ENCODE results near the gene DLG3.
"Not testable (repeated sequence)": the region's sequence is repeated elsewhere in the genome, so short reads cannot be mapped to it uniquely, and the experiment has no call there.

DLG3 gene

DNA sequence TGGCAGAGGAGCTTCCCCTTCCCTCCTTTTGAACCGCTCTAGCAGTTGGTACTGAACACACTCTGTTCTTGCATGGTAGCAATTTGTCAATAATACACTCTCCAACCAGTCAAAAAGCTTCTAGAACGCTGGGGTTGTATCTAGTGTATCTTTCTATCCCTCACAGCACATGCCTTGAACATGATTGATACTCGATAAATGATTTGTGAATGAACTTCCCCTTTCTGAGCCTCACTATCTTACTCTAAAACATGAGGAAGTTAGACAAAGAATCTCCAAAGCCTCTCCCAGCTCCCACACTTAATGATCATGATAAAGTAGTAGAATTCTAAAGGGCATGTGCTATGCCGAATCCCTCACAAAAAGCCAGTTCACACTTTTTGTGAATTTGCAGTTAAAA is 64.4 kb downstream of the DLG3 start:
- in situ Hi-C loops (cut with HindIII; ENCODE audit: low sequenced_read_pairs), result no loop called here

DNA sequence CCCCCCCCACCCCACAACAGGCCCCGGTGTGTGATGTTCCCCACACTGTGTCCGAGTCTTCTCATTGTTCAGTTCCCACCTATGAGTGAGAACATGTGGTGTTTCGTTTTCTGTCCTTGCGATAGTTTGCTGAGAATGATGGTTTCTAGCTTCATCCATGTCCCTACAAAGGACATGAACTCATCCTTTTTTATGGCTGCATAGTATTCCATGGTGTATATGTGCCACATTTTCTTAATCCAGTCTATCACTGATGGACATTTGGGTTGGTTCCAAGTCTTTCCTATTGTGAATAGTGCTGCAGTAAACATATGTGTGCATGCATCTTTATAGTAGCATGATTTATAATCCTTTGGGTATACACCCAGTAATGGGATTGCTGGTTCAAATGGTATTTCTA is 70.6 kb downstream of the DLG3 start:
- in situ Hi-C loops (cut with HindIII; ENCODE audit: low sequenced_read_pairs), result not testable (repeated sequence)

DNA sequence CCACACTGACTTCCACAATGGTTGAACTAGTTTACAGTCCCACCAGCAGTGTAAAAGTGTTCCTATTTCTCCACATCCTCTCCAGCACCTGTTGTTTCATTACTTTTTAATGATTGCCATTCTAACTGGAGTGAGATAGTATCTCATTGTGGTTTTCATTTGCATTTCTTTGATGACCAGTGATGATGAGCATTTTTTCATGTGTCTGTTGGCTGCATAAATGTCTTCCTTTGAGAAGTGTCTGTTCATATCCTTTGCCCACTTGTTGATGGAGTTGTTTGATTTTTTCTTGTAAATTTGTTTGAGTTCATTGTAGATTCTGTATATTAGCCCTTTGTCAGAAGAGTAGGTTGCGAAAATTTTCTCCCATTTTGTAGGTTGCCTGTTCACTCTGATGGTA is 71.1 kb downstream of the DLG3 start:
- in situ Hi-C loops (cut with HindIII; ENCODE audit: low sequenced_read_pairs), result not testable (repeated sequence)

- in situ Hi-C loops (cut with HindIII; ENCODE audit: low sequenced_read_pairs), result no loop called here
These were observed 81.1 kb downstream of the DLG3 start for GRCh38 chrX:70525733-70526132.

DNA sequence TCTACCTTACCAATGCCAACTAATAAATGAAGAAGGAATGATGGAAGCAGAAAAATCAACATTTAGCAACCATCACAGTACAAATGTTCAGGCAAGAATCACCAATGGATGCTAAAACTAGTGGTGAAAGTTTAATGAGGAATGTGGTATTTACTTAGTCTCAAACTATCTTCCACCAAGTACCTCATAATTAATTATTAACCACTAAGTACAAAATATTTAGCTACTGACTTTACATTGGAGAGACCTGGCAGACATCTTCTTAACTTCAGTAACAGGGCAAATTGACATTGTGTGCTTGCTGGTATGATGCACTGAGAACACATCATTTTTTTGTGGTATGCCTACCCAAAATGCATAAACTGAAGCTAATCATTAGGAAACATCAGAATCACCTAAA is 82.4 kb downstream of the DLG3 start:
- in situ Hi-C loops (cut with HindIII; ENCODE audit: low sequenced_read_pairs), result no loop called here

DNA sequence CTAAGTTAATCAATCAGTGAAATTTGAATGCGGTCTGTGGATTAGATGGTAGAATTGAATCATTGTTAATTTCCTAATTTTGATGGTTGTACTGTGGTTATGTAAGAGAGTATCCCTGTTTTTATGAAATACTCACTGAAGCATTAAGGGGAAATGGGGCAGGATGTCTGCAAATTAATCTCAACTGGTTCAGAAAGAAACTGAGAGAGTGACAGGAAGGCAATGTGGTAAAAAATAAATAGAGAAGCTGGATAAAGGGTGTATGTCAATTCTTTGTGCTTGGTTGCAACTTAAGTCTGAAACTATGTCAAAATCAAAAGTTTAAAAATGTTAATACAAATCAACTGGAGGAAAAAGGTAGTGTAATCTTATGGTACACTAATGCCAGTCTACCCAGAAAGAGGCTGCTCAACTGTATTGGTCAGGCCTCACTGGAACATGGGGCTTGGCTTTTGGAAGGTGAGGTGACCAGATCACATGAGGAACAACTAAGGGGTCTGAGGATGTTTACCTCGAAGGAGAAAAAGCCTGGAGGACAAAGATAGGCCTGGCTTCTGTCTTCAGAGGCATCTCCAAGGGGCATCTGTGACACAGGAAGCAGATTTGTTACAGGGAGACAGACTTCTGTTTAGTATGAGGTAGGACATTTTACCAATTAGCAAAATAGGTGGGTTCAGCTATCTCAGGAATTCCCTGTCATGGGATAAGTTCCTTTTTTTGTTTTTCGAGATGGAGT is 83.1 kb downstream of the DLG3 start:
- in situ Hi-C loops (cut with HindIII; ENCODE audit: low sequenced_read_pairs), result no loop called here

DNA sequence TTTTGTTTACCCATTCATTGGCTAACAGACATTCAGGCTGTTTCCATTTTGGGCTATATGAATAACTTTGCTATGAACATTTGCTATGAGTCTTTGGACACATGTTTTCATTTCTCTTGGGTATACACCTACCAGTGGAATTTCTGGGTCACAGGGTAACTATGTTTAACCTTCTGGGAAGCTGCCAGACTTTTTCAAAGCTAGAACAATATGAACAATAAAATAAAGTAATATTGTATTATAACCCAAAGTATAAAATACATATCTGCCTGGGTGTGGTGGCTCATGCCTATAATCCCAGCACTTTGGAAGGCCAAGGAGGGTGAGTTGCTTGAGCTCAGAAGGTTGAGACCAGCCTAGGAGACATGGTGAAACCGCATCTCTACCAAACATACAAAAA is 90.6 kb downstream of the DLG3 start:
- in situ Hi-C loops (cut with HindIII; ENCODE audit: low sequenced_read_pairs), result no loop called here

DNA sequence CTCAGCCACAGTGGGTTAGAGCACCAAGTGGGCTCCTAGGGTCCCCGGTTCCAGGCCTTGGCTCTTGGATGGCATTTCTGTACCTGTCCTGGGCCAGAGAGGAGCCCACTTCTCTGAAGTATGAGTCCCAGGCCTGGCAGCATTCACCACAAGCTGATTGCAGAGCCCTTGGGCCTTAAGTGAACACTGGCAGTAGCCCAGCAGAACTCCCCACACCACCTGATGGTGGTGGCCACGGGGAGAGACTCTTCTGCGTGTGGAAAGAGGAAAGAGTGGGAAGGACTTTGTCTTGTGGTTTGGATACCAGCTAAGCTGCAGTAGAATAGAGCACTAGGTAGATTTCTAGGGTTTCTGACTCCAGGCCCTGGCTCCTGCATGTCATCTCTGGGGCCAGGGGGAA is 104.8 kb downstream of the DLG3 start:
- in situ Hi-C loops (cut with HindIII; ENCODE audit: low sequenced_read_pairs), result no loop called here

- in situ Hi-C loops (cut with HindIII; ENCODE audit: low sequenced_read_pairs), result no loop called here
These were observed 107.6 kb downstream of the DLG3 start for GRCh38 chrX:70552130-70552704.

DNA sequence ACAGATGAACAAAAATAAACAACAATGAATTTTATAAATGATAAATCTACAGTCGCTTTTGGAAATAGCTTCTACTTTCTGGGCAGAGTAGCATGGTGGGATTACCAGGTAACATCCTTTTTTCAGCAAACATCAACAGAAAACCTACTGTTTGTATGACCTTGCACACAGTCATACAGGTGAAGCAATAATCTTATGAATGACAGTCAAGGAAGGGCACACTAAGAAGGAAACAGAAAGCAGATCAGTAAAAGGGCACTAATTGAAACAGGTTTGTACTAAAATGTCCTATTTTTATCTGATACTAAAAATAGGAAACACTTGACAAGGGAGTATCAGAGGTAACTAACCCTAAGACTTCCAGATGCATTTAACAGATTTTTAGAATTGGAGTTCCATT is 108.9 kb downstream of the DLG3 start:
- in situ Hi-C loops (cut with HindIII; ENCODE audit: low sequenced_read_pairs), result no loop called here

- in situ Hi-C loops (cut with HindIII; ENCODE audit: low sequenced_read_pairs), result no loop called here
These were observed 109.4 kb downstream of the DLG3 start for GRCh38 chrX:70554081-70554480.

GRCh38 chrX:70554523-70554922 is 109.9 kb downstream of the DLG3 start:
- in situ Hi-C loops (cut with HindIII; ENCODE audit: low sequenced_read_pairs), result no loop called here

- in situ Hi-C loops (cut with HindIII; ENCODE audit: low sequenced_read_pairs), result no loop called here
These were observed 110.3 kb downstream of the DLG3 start for GRCh38 chrX:70554948-70555347.
